GM12878 (cell line): ENCODE measurements around the gene S100A10. TPM values are rescaled to one million over a fixed set of nuclear protein-coding genes. Genes with fewer than 3 reads are reported as not detected.

ENCODE experiments used
- ATAC-seq: fragments of 200-7000 bp; cut with Tn5 transposase; 3 replicates; pipeline ENCODE4 v1.9.1; 2020; ENCODE audit warnings: mild to moderate bottlenecking, moderate library complexity
- BruUV-seq: library from RNA; stranded (reverse); fragments of 400-500 nt; replicated peaks from 2 replicates; lab custom pipeline; 2021; lab: Mats Ljungman, UMichigan
- CTCF ChIA-PET: fragments of 300-600 bp; sonication (Branson Sonifier 250); formaldehyde crosslinking; extraction: SDS; loops from one replicate; lab custom pipeline; 2021; ENCODE audit warnings: inconsistent platforms; lab: Yijun Ruan, JAX
- POLR2A ChIA-PET: fragments of 350-600 bp; formaldehyde crosslinking; extraction: SDS; loops from one replicate; lab custom pipeline; 2021; ENCODE audit warnings: inconsistent platforms; lab: Charles Lee
- RAD21 ChIA-PET: fragments of 300-600 bp; sonication (Branson Sonifier 250); formaldehyde crosslinking; loops from one replicate; lab custom pipeline; 2023; ENCODE audit warnings: antibody characterized with exemption; ENCODE audit not compliant: unreplicated experiment; lab: Charles Lee
- SMC1A ChIA-PET: fragments of 300-600 bp; sonication (Branson Sonifier 250); formaldehyde crosslinking; loops from one replicate; lab custom pipeline; 2023; ENCODE audit not compliant: unreplicated experiment, uncharacterized antibody; lab: Charles Lee
- DNase-seq: peaks from one replicate; pipeline ENCODE4 v3.0.0-alpha.2; 2011; ENCODE audit warnings: low read depth, low spot score
- FAIRE-seq: peaks from 3 replicates; lab custom pipeline; 2011; peaks lifted over from hg19 to GRCh38; lab: Jason Lieb, UNC
- H2AFZ ChIP-seq: 2 replicates; pipeline ENCODE4 v1.6.0; 2011; ENCODE audit warnings: low read depth, low read length, control low read depth; ENCODE audit not compliant: control insufficient read depth
- H3K27ac ChIP-seq: 2 replicates; pipeline ENCODE4 v1.5.1; 2011; ENCODE audit warnings: control low read depth; ENCODE audit not compliant: control insufficient read depth, insufficient read depth
- H3K27me3 ChIP-seq, 2 experiments: replicated peaks in 1 of 2; 2 replicates each; pipeline versions ENCODE4 v1.6.0 to v1.6.1; 2011; ENCODE audit warnings: low read length in 1 of 2; ENCODE audit not compliant: control insufficient read depth in 2 of 2, insufficient read depth in 2 of 2
- H3K36me3 ChIP-seq, 2 experiments: 2 replicates each; pipeline ENCODE4 v1.5.1; 2011; ENCODE audit warnings: low read length in 1 of 2; ENCODE audit not compliant: control insufficient read depth in 2 of 2, insufficient read depth in 2 of 2
- H3K4me1 ChIP-seq: 2 replicates; pipeline ENCODE4 v1.6.1; 2011; ENCODE audit warnings: mild to moderate bottlenecking, low read length, moderate library complexity, mixed read lengths; ENCODE audit not compliant: control insufficient read depth, insufficient read depth
- H3K4me2 ChIP-seq: 2 replicates; pipeline ENCODE4 v1.6.0; 2011; ENCODE audit warnings: control low read depth; ENCODE audit not compliant: control insufficient read depth, insufficient read depth
- H3K4me3 ChIP-seq: fragments of 200-600 bp; sonication (generic); 2 replicates; pipeline ENCODE4 v1.5.1; 2016
- H3K79me2 ChIP-seq: 2 replicates; pipeline ENCODE4 v1.6.0; 2011; ENCODE audit warnings: low read length; ENCODE audit not compliant: control insufficient read depth, insufficient read depth
- H3K9ac ChIP-seq: 2 replicates; pipeline ENCODE4 v1.8.0; 2011; ENCODE audit warnings: low read length, control low read depth, mixed read lengths; ENCODE audit not compliant: control insufficient read depth, insufficient read depth
- H3K9me3 ChIP-seq: replicated peaks from 3 replicates; pipeline ENCODE4 v1.5.1; 2011; ENCODE audit warnings: mild to moderate bottlenecking, low read length; ENCODE audit not compliant: control insufficient read depth, insufficient read depth
- H4K20me1 ChIP-seq: 2 replicates; pipeline ENCODE4 v1.6.0; 2011; ENCODE audit not compliant: control insufficient read depth, insufficient read depth
- EP300 ChIP-seq, 2 experiments: fragments of 150-350 bp in 1 of 2; IDR thresholded peaks; 2 replicates each; pipeline ENCODE4 v1.6.1; 2011 to 2012; ENCODE audit warnings: low read depth in 2 of 2, low read length in 2 of 2, borderline replicate concordance in 1 of 2, improper control_type of control experiment in 1 of 2, inconsistent platforms in 1 of 2; ENCODE audit not compliant: control insufficient read depth in 1 of 2
- ESRRA ChIP-seq: IDR thresholded peaks from 2 replicates; pipeline ENCODE4 v1.6.1; 2012; ENCODE audit warnings: mild to moderate bottlenecking, low read length, improper control_type of control experiment
- MEF2B ChIP-seq: fragments of 450-650 bp; IDR thresholded peaks from 2 replicates; pipeline ENCODE4 v1.6.1; 2018; ENCODE audit warnings: mild to moderate bottlenecking, moderate library complexity; ENCODE audit not compliant: partially characterized antibody, poor library complexity, severe bottlenecking
- NKRF ChIP-seq: fragments of 450-650 bp; conservative IDR thresholded peaks from 2 replicates; pipeline ENCODE4 v1.6.1; 2017; ENCODE audit warnings: mild to moderate bottlenecking, moderate library complexity
- RELB ChIP-seq: fragments of 450-650 bp; IDR thresholded peaks from 2 replicates; pipeline ENCODE4 v1.6.1; 2017; ENCODE audit warnings: low read depth, mild to moderate bottlenecking, moderate library complexity
- WRNIP1 ChIP-seq: IDR thresholded peaks from 2 replicates; pipeline ENCODE4 v1.6.1; 2011; ENCODE audit warnings: low read depth, low read length, improper control_type of control experiment, borderline replicate concordance
- WGBS: methylation state at CpG from one replicate; pipeline ENCODE4 v1.1.6; 2016; ENCODE audit warnings: low lambda C conversion rate; ENCODE audit not compliant: insufficient replicate concordance, insufficient coverage; ENCODE audit errors: missing lambda C conversion rate; 5-methylcytosine and 5-hydroxymethylcytosine counted together
- in situ Hi-C: fragments of 300-500 bp; cut with MboI; formaldehyde crosslinking; loops from 9 replicates; pipeline ENCODE4 v1.14.3; 2018; ENCODE audit warnings: mixed read lengths
- intact Hi-C: fragments of 100-400 bp; cut with micrococcal nuclease; formaldehyde crosslinking; loops from one replicate; pipeline ENCODE4 v1.14.2; 2022; ENCODE audit not compliant: unreplicated experiment
- polyA plus RNA-seq, 11 experiments: library from polyadenylated mRNA; depleted of rRNA in 4 of 11; unstranded in 6 of 11; stranded (reverse) in 5 of 11; fragments of >200 nt; fragmentation: Nextera tagmentation in 4 of 11; fragmentation: Illumina TruSeq in 1 of 11; extraction: Ambion mirVana in 4 of 11; extraction: Trizol in 1 of 11; gene quantifications; 1 replicate in 1 of 11; 2 replicates in 10 of 11; pipeline versions ENCODE4 v1.2.1 to v1.2.3, GENCODE V29; 2011 to 2016; ENCODE audit warnings: inconsistent platforms in 2 of 11, missing spikeins in 2 of 11, low read depth in 1 of 11
- total RNA-seq, 4 experiments: library from RNA; depleted of rRNA in 3 of 4; stranded (reverse); fragments of >200 nt in 3 of 4; fragmentation: Illumina TruSeq in 1 of 4; extraction: Trizol in 1 of 4; gene quantifications; 2 replicates each; pipeline versions ENCODE4 v1.2.1 to v1.2.3, GENCODE V29; 2013 to 2021
- TF ChIP-seq, protein P1 (sequence below): fragments of 450-650 bp; IDR thresholded peaks from 2 replicates; pipeline ENCODE4 v1.6.1; 2014; ENCODE audit warnings: mild to moderate bottlenecking

S100A10 gene
- total and polyA plus RNA-seq, 10 of the 15 experiments (the other 5 are each of a cell fraction or from before 2014, with no cell fraction given), result 0.18 to 2.8 (median 0.61) TPM; not detected in 2

- no peaks in the 10 kb centered on the region; a peak in 1 of 4 replicates for H3K27me3 ChIP-seq
- H3K9ac ChIP-seq, result no peak overlapping the region
- H3K79me2 ChIP-seq, result no peaks in the 10 kb centered on the region
- no peak overlapping the region for H3K27ac ChIP-seq
- in situ Hi-C loops (no loop called here), intact Hi-C loops (no loop called here)
- BruUV-seq, result no TSS peak
- no peak for DNase-seq
- TF ChIP-seq EP300 (IDR thresholded peaks at IDR 0.05; ENCODE audit: borderline replicate concordance in 1 of 2, control insufficient read depth in 1 of 2, low read depth in 2 of 2, low read length in 2 of 2), result no peak
- TF ChIP-seq WRNIP1, result no peak
- no peak for TF ChIP-seq MEF2B
- TF ChIP-seq ESRRA, result no peak
- TF ChIP-seq RELB, result no peak
- TF ChIP-seq, protein P1, sequence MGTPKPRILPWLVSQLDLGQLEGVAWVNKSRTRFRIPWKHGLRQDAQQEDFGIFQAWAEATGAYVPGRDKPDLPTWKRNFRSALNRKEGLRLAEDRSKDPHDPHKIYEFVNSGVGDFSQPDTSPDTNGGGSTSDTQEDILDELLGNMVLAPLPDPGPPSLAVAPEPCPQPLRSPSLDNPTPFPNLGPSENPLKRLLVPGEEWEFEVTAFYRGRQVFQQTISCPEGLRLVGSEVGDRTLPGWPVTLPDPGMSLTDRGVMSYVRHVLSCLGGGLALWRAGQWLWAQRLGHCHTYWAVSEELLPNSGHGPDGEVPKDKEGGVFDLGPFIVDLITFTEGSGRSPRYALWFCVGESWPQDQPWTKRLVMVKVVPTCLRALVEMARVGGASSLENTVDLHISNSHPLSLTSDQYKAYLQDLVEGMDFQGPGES, result no peak
- TF ChIP-seq NKRF, result no peak
- peaks cover 16% of the 10 kb centered on the region for H3K4me1 ChIP-seq
- H3K4me2 ChIP-seq, result no peak overlapping the region
- no peaks in the 10 kb centered on the region for H4K20me1 ChIP-seq
- no peaks in the 10 kb centered on the region for H3K36me3 ChIP-seq
- FAIRE-seq, result no peak
- ATAC-seq, result no peak
- CTCF ChIA-PET, result interaction anchor here (0.9 to 2.6 kb wide), 2 partner anchors 13 to 14 kb away, joined by 3 to 8 read pairs; no protein-coding TSS in a partner anchor
- WGBS, result 73% methylated on average over 10 of the region's 10 CpGs
- H2AFZ ChIP-seq, result no peak overlapping the region
- H3K9me3 ChIP-seq, result no peaks in the 10 kb centered on the region
- POLR2A ChIA-PET, result no interaction called here
- RAD21 ChIA-PET, result no interaction called here
- no peak overlapping the region for H3K4me3 ChIP-seq
- SMC1A ChIA-PET, result no interaction called here
These were observed 45.2 kb upstream of the S100A10 start for GRCh38 chr1:152038871-152039270.
